WTC11 (cell line): ENCODE measurements around the gene TMEM115. TPM values are rescaled to one million over a fixed set of nuclear protein-coding genes. Genes with fewer than 3 reads are reported as not detected.

Experiments used
- ATAC-seq: fragments of 200-7000 bp; cut with Tn5 transposase; 2 replicates; pipeline ENCODE4 v1.10.0; 2021; ENCODE audit warnings: mild to moderate bottlenecking, moderate library complexity
- CTCF ChIA-PET: fragments of 300-600 bp; sonication (Branson Sonifier 250); formaldehyde crosslinking; loops from one replicate; lab custom pipeline; 2021; ENCODE audit warnings: antibody characterized with exemption; lab: Charles Lee
- POLR2A ChIA-PET: fragments of 350-600 bp; sonication (Branson Sonifier 250); formaldehyde crosslinking; loops from one replicate; lab custom pipeline; 2021; ENCODE audit warnings: antibody characterized with exemption; lab: Charles Lee
- DNase-seq: peaks from one replicate; pipeline ENCODE4 v3.0.0; 2021; ENCODE audit warnings: low spot score
- H3K27ac Mint-ChIP-seq: 2 replicates; pipeline ENCODE4 v1.8.0; 2021; ENCODE audit warnings: mixed read lengths
- H3K27me3 Mint-ChIP-seq: 2 replicates; pipeline ENCODE4 v1.8.0; 2021; ENCODE audit warnings: low read depth, mild to moderate bottlenecking, moderate library complexity, mixed read lengths
- H3K36me3 Mint-ChIP-seq: 2 replicates; pipeline ENCODE4 v1.8.0; 2021; ENCODE audit warnings: mixed read lengths
- H3K4me1 Mint-ChIP-seq: 2 replicates; pipeline ENCODE4 v1.8.0; 2022; ENCODE audit warnings: mixed read lengths
- H3K4me3 Mint-ChIP-seq: 2 replicates; pipeline ENCODE4 v1.8.0; 2021; ENCODE audit warnings: mild to moderate bottlenecking, moderate library complexity, mixed read lengths
- H3K9me3 Mint-ChIP-seq: 2 replicates; pipeline ENCODE4 v1.8.0; 2021; ENCODE audit warnings: mixed read lengths
- CBFB ChIP-seq: sonication (generic); formaldehyde crosslinking; IDR thresholded peaks from 2 replicates; pipeline ENCODE4 v1.8.1; 2022; ENCODE audit warnings: mild to moderate bottlenecking, low read depth, missing genetic modification reagents
- CREM ChIP-seq: sonication (generic); formaldehyde crosslinking; IDR thresholded peaks from 2 replicates; pipeline ENCODE4 v1.8.1; 2022; ENCODE audit warnings: mild to moderate bottlenecking, missing genetic modification reagents, moderate library complexity
- GTF2I ChIP-seq: fragments of 250-450 bp; sonication (Bioruptor Pico); conservative IDR thresholded peaks from 2 replicates; pipeline ENCODE4 v1.4.0; 2021; ENCODE audit warnings: mild to moderate bottlenecking
- HMGA2 ChIP-seq: fragments of 250-450 bp; sonication (Bioruptor Pico); IDR thresholded peaks from 2 replicates; pipeline ENCODE4 v1.4.0; 2021; ENCODE audit warnings: mild to moderate bottlenecking, moderate library complexity
- JUN ChIP-seq: sonication (generic); formaldehyde crosslinking; IDR thresholded peaks from 2 replicates; pipeline ENCODE4 v1.8.0; 2023; ENCODE audit warnings: mild to moderate bottlenecking, missing genetic modification reagents
- KAT7 ChIP-seq: sonication (generic); formaldehyde crosslinking; IDR thresholded peaks from 2 replicates; pipeline ENCODE4 v1.8.1; 2023; ENCODE audit warnings: missing genetic modification reagents, mild to moderate bottlenecking, borderline replicate concordance
- MXD4 ChIP-seq: fragments of 250-450 bp; sonication (Bioruptor Pico); IDR thresholded peaks from 2 replicates; pipeline ENCODE4 v1.8.0; 2021; ENCODE audit warnings: mild to moderate bottlenecking, moderate library complexity, borderline replicate concordance
- MYBL2 ChIP-seq: sonication (generic); formaldehyde crosslinking; IDR thresholded peaks from 2 replicates; pipeline ENCODE4 v1.8.1; 2023; ENCODE audit warnings: mild to moderate bottlenecking, moderate library complexity, missing genetic modification reagents
- NFE2L1 ChIP-seq: sonication (generic); formaldehyde crosslinking; IDR thresholded peaks from 2 replicates; pipeline ENCODE4 v1.8.1; 2023; ENCODE audit warnings: missing genetic modification reagents
- NR3C1 ChIP-seq: sonication (generic); formaldehyde crosslinking; conservative IDR thresholded peaks from 2 replicates; pipeline ENCODE4 v1.8.1; 2023; ENCODE audit warnings: low read depth, mild to moderate bottlenecking, missing genetic modification reagents
- RORB ChIP-seq: fragments of 250-450 bp; sonication (Bioruptor Pico); IDR thresholded peaks from 2 replicates; pipeline ENCODE4 v1.9.0; 2021; ENCODE audit warnings: mild to moderate bottlenecking
- SMAD3 ChIP-seq: sonication (generic); formaldehyde crosslinking; IDR thresholded peaks from 2 replicates; pipeline ENCODE4 v1.8.0; 2022; ENCODE audit warnings: missing genetic modification reagents, mild to moderate bottlenecking, borderline replicate concordance
- TCF7 ChIP-seq: sonication (generic); formaldehyde crosslinking; IDR thresholded peaks from 2 replicates; pipeline ENCODE4 v1.8.0; 2022; ENCODE audit warnings: mild to moderate bottlenecking, low read depth, missing genetic modification reagents, moderate library complexity
- TEAD4 ChIP-seq: sonication (generic); formaldehyde crosslinking; IDR thresholded peaks from 2 replicates; pipeline ENCODE4 v1.8.0; 2022; ENCODE audit warnings: mild to moderate bottlenecking, missing genetic modification reagents
- ZNF121 ChIP-seq: sonication (generic); formaldehyde crosslinking; IDR thresholded peaks from 2 replicates; pipeline ENCODE4 v1.8.0; 2023; ENCODE audit warnings: missing genetic modification reagents
- ZNF138 ChIP-seq: sonication (generic); formaldehyde crosslinking; conservative IDR thresholded peaks from 2 replicates; pipeline ENCODE4 v1.8.1; 2022; ENCODE audit warnings: mild to moderate bottlenecking, moderate library complexity, missing genetic modification reagents
- ZNF396 ChIP-seq: fragments of 250-450 bp; sonication (Bioruptor Pico); IDR thresholded peaks from 2 replicates; pipeline ENCODE4 v1.8.0; 2021; ENCODE audit warnings: mild to moderate bottlenecking, moderate library complexity, borderline replicate concordance
- ZNF423 ChIP-seq: fragments of 250-450 bp; sonication (Bioruptor Pico); IDR thresholded peaks from 2 replicates; pipeline ENCODE4 v2.1.2; 2022; ENCODE audit warnings: mild to moderate bottlenecking, moderate library complexity
- total RNA-seq: library from RNA; stranded (reverse); gene quantifications from 3 replicates; pipeline ENCODE4 v1.2.3, GENCODE V29; 2021
- TF ChIP-seq, protein P1 (sequence below): fragments of 200-600 bp; IDR thresholded peaks from 2 replicates; pipeline ENCODE4 v1.8.0; 2022; ENCODE audit warnings: antibody characterized with exemption
- TF ChIP-seq, protein P2 (sequence below): sonication (generic); formaldehyde crosslinking; IDR thresholded peaks from 2 replicates; pipeline ENCODE4 v1.8.1; 2023; ENCODE audit warnings: mild to moderate bottlenecking, missing genetic modification reagents, moderate library complexity
- TF ChIP-seq, protein P3 (sequence below): sonication (generic); formaldehyde crosslinking; IDR thresholded peaks from 2 replicates; pipeline ENCODE4 v1.8.0; 2022; ENCODE audit warnings: missing genetic modification reagents
- TF ChIP-seq, protein P4 (sequence below): sonication (generic); formaldehyde crosslinking; conservative IDR thresholded peaks from 2 replicates; pipeline ENCODE4 v1.8.1; 2022; ENCODE audit warnings: mild to moderate bottlenecking, missing genetic modification reagents
- TF ChIP-seq, protein P5 (sequence below): fragments of 250-450 bp; sonication (Bioruptor Pico); IDR thresholded peaks from 2 replicates; pipeline ENCODE4 v2.1.2; 2022; ENCODE audit warnings: mild to moderate bottlenecking, moderate library complexity
- TF ChIP-seq, protein P6 (sequence below): sonication (generic); formaldehyde crosslinking; IDR thresholded peaks from 2 replicates; pipeline ENCODE4 v1.8.0; 2023; ENCODE audit warnings: missing genetic modification reagents

Gene TMEM115
- total RNA-seq, 1 experiment from 2014 or later = 30.0 TPM

DNA sequence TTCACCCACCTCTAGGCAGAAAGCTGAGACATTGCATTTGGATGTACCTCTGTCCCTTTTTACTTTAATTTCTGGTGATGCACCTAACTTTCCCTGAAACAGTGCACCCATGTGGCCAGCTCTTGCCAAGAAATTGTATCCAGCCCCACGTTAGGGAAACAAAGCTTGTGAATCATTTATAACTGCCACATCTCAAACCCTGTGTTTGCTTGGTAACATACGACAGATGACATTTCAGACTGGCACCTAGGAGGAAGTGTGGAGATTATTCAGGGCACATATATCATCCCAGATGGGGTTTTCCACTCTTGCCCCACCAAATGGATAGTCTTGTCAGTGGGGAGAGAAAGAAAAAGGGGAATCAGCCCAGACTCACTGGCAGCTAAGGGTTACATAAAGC is 6.5 kb downstream of the TMEM115 start (continued):
- TF ChIP-seq, protein P1, sequence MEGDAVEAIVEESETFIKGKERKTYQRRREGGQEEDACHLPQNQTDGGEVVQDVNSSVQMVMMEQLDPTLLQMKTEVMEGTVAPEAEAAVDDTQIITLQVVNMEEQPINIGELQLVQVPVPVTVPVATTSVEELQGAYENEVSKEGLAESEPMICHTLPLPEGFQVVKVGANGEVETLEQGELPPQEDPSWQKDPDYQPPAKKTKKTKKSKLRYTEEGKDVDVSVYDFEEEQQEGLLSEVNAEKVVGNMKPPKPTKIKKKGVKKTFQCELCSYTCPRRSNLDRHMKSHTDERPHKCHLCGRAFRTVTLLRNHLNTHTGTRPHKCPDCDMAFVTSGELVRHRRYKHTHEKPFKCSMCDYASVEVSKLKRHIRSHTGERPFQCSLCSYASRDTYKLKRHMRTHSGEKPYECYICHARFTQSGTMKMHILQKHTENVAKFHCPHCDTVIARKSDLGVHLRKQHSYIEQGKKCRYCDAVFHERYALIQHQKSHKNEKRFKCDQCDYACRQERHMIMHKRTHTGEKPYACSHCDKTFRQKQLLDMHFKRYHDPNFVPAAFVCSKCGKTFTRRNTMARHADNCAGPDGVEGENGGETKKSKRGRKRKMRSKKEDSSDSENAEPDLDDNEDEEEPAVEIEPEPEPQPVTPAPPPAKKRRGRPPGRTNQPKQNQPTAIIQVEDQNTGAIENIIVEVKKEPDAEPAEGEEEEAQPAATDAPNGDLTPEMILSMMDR = no peak
- TF ChIP-seq ZNF396 (CRISPR knock-in tag) = no peak
- TF ChIP-seq SMAD3 (CRISPR knock-in tag) = no peak
- TF ChIP-seq GTF2I = no peak

DNA sequence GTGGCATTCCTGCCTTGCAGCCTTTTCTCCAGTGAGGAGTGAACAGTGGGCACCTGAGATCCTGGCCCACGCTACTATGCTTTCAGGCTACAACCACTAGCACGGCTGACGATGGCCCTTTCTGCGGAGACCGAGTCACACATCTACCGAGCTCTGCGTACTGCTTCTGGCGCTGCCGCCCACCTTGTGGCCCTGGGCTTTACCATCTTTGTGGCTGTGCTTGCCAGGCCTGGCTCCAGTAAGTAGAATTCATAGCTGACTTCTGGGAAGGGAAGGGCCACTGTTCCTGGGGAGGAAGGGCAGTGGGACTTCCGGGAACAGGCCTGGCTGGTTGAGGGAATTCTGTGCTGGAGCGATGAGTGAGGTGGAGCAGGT is 8.0 kb downstream of the TMEM115 start:
- H3K4me3 Mint-ChIP-seq = peak overlapping the region; percentile 95
- ATAC-seq = no peak

DNA sequence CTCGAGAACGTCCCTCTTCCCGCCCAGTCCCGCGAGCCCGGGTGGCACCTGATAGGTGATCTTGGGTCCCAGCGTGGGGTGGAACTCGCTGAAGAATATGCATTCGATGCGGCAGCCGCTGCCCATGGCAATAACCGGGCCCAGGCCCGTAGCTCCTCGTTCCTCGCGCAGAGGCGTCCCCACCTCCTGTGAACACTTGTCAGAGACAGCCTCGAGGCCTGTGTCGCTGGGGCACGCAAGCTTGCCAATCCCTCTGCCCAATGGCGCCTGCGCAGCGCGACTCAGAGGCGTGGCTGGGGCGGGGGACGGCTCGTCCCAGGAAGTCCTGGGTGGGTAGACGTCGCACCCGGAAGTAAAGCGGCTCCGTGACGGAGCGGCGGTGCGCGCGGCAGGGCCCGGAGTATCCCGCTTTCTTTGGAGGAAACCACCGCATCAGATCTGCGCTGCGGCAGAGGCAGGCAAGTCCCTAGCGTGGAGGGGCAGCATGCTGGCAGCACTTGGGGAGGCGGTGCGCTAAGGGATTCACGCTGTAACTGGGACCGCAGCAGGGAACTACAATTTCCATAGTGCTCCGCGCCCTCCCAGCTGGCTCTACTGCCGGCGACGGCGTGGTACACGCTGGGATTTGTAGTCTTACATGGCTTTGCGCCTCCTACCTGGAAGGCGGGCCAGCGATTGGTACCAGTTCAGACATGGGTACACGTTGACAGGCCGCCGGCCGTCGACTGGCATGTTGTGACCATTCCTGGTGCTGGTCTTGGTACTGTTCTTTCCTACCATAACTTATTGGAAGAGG is 8.6 kb downstream of the TMEM115 start, which contains the start of the genes CYB561D2 and NPRL2:
TSS of gene CYB561D2 (plus strand) at position 336 of the 796 bp plus-strand sequence. CDS start 572 bp downstream, outside the sequence.
TSS of gene NPRL2 (minus strand) at position 249 of the 796 bp plus-strand sequence. CDS start at position 126, 123 bp downstream.
- Mint-ChIP-seq H3K4me1 (peaks cover 18% of the 10 kb centered on the region), H3K27me3 (peaks cover 10% of the 10 kb centered on the region), H3K27ac (peak within 1 kb of the TSS; percentile 93), H3K9me3 (no peaks in the 10 kb centered on the region), H3K4me3 (peak within 1 kb of the TSS; percentile 95), H3K36me3 (peaks cover 18% of the 10 kb centered on the region)
- ChIA-PET CTCF (interaction anchor here (0.7 to 4.2 kb wide), 18 partner anchors 10 to 261 kb away, joined by 3 to 18 read pairs (median 4); partner anchors contain the start of genes C3orf18, CACNA2D2, CISH and HYAL2), POLR2A (interaction anchor here (1.2 to 1.5 kb wide), 3 partner anchors 14 to 218 kb away, joined by 3 to 9 read pairs (median 3); partner anchors contain the start of genes HEMK1, HYAL3 and NAA80)
- DNase-seq (peak; percentile 90), ATAC-seq (peak; percentile 87)
- TF ChIP-seq ZNF121 (no peak; the same call in 1 of the 2 replicates), JUN (CRISPR knock-in tag) (peak; percentile 95), CBFB (CRISPR knock-in tag) (0 out of 2 replicates have a peak, but pooled peaks have one; percentile 28), MYBL2 (CRISPR knock-in tag) (no peak), NFE2L1 (peak; percentile 88; the same call in 1 of the 2 replicates), TEAD4 (CRISPR knock-in tag) (0 out of 2 replicates have a peak, but pooled peaks have one; percentile 60), KAT7 (CRISPR knock-in tag) (peak; percentile 4), HMGA2 (no peak), MXD4 (no peak), ZNF423 (CRISPR knock-in tag) (no peak), GTF2I (no peak), RORB (CRISPR knock-in tag) (no peak), ZNF138 (peak; percentile 84)
- TF ChIP-seq, protein P2, sequence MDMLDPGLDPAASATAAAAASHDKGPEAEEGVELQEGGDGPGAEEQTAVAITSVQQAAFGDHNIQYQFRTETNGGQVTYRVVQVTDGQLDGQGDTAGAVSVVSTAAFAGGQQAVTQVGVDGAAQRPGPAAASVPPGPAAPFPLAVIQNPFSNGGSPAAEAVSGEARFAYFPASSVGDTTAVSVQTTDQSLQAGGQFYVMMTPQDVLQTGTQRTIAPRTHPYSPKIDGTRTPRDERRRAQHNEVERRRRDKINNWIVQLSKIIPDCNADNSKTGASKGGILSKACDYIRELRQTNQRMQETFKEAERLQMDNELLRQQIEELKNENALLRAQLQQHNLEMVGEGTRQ = peak; percentile 42
- TF ChIP-seq, protein P3, sequence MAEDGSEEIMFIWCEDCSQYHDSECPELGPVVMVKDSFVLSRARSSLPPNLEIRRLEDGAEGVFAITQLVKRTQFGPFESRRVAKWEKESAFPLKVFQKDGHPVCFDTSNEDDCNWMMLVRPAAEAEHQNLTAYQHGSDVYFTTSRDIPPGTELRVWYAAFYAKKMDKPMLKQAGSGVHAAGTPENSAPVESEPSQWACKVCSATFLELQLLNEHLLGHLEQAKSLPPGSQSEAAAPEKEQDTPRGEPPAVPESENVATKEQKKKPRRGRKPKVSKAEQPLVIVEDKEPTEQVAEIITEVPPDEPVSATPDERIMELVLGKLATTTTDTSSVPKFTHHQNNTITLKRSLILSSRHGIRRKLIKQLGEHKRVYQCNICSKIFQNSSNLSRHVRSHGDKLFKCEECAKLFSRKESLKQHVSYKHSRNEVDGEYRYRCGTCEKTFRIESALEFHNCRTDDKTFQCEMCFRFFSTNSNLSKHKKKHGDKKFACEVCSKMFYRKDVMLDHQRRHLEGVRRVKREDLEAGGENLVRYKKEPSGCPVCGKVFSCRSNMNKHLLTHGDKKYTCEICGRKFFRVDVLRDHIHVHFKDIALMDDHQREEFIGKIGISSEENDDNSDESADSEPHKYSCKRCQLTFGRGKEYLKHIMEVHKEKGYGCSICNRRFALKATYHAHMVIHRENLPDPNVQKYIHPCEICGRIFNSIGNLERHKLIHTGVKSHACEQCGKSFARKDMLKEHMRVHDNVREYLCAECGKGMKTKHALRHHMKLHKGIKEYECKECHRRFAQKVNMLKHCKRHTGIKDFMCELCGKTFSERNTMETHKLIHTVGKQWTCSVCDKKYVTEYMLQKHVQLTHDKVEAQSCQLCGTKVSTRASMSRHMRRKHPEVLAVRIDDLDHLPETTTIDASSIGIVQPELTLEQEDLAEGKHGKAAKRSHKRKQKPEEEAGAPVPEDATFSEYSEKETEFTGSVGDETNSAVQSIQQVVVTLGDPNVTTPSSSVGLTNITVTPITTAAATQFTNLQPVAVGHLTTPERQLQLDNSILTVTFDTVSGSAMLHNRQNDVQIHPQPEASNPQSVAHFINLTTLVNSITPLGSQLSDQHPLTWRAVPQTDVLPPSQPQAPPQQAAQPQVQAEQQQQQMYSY (CRISPR knock-in tag) = peak; percentile 60
- TF ChIP-seq, protein P4, sequence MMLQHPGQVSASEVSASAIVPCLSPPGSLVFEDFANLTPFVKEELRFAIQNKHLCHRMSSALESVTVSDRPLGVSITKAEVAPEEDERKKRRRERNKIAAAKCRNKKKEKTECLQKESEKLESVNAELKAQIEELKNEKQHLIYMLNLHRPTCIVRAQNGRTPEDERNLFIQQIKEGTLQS (CRISPR knock-in tag) = peak; percentile 72

More for the DNA sequence above, 8.0 kb downstream of the TMEM115 start:
- POLR2A ChIA-PET = interaction anchor here (1.5 kb wide), 1 partner anchor 14 kb away, joined by 9 read pairs; no protein-coding TSS in a partner anchor
- peaks cover 18% of the 10 kb centered on the region for H3K36me3 Mint-ChIP-seq
- H3K4me1 Mint-ChIP-seq = peaks cover 14% of the 10 kb centered on the region
- peak overlapping the region; percentile 45; the same call in 1 of the 2 replicates for H3K27ac Mint-ChIP-seq
- no peak for TF ChIP-seq GTF2I
- TF ChIP-seq, protein P5, sequence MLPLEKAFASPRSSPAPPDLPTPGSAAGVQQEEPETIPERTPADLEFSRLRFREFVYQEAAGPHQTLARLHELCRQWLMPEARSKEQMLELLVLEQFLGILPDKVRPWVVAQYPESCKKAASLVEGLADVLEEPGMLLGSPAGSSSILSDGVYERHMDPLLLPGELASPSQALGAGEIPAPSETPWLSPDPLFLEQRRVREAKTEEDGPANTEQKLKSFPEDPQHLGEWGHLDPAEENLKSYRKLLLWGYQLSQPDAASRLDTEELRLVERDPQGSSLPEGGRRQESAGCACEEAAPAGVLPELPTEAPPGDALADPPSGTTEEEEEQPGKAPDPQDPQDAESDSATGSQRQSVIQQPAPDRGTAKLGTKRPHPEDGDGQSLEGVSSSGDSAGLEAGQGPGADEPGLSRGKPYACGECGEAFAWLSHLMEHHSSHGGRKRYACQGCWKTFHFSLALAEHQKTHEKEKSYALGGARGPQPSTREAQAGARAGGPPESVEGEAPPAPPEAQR (CRISPR knock-in tag) = no peak
- no peak for TF ChIP-seq SMAD3 (CRISPR knock-in tag)
- TF ChIP-seq CREM (CRISPR knock-in tag) = no peak
- TF ChIP-seq, protein P6, sequence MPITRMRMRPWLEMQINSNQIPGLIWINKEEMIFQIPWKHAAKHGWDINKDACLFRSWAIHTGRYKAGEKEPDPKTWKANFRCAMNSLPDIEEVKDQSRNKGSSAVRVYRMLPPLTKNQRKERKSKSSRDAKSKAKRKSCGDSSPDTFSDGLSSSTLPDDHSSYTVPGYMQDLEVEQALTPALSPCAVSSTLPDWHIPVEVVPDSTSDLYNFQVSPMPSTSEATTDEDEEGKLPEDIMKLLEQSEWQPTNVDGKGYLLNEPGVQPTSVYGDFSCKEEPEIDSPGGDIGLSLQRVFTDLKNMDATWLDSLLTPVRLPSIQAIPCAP (CRISPR knock-in tag) = no peak
- TF ChIP-seq NR3C1 (CRISPR knock-in tag) = no peak
- no peak for TF ChIP-seq TCF7 (CRISPR knock-in tag)
- TF ChIP-seq HMGA2 = no peak
- H3K27me3 Mint-ChIP-seq = peaks cover 5% of the 10 kb centered on the region
- no peak for DNase-seq
- H3K9me3 Mint-ChIP-seq = no peaks in the 10 kb centered on the region
- CTCF ChIA-PET = interaction anchor here (0.9 to 3.0 kb wide), 7 partner anchors 14 to 260 kb away, joined by 3 to 18 read pairs (median 6); partner anchors contain the start of genes CISH, HYAL2 and TUSC2
